Stimulated activated naive CD8-positive, alpha-beta T cell treated with anti-CD3 and anti-CD28 coated beads, Interleukin-15, Interleukin-2, amounts not matched to agents 100 U/mL and 50 U/mL, for 24 hours (primary cell): ENCODE results near the gene PLPP6.
"Not testable (repeated sequence)": the region's sequence is repeated elsewhere in the genome, so short reads cannot be mapped to it uniquely, and the experiment has no call there.

Source experiments
- ATAC-seq: fragments of 150-1000 bp; cut with Tn5 transposase; one replicate; pipeline ENCODE4 v1.10.0; 2021
- DNase-seq: peaks from one replicate; pipeline ENCODE4 v3.0.0; 2021

PLPP6 gene

DNA sequence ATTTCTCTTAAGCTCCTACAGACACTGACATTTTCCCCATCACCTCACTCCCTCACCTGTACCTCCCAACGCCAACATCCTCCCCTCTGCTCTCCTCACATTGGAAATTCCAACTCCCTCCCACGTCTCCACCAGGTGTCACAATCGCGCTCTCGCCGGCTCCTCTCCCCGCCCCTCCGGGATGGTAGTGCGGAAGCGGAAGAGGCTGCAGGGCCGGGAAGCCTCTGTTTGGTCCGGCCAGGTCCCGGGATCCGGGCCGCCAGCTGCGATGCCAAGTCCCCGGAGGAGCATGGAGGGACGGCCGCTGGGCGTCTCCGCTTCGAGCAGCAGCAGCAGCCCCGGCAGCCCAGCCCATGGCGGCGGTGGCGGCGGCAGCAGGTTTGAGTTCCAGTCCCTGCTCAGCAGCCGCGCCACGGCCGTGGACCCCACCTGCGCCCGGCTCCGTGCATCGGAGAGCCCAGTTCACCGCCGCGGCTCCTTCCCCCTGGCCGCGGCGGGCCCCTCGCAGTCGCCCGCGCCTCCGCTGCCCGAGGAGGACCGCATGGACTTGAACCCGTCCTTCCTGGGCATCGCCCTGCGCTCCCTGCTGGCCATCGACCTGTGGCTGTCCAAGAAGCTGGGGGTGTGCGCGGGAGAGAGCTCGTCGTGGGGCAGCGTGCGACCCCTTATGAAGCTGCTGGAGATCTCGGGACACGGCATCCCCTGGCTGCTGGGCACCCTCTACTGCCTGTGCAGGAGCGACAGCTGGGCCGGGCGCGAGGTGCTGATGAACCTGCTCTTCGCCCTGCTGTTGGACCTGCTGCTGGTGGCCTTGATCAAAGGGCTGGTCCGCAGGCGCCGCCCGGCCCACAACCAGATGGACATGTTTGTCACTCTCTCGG is at the start of gene PLPP6:
PLPP6 (plus strand) TSS at position 187 of the 881 bp plus-strand sequence; CDS start at position 269, 82 bp downstream.
- peak; percentile 84 for DNase-seq
- peak; percentile 83 for ATAC-seq

DNA sequence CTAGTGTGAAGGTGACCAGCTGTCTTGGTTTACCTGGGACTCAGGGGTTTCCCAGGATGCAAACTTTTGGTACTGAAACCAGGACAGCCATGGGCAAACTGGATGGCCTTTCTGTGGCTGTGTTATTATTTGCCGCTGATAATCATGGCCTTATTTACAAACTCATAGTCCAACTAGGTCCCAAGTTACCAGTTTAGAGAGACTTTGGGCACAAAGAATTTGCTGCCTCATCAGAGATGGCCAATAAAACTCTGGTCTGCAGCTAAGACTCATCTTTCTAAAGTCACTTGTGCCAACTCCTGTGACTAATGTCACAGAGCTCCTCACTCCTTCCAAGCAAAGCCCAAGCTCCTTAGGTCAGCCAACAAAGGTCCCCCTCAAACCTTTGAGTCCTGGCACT is 47.5 kb upstream of the PLPP6 start:
- ATAC-seq (no peak), DNase-seq (no peak)

DNA sequence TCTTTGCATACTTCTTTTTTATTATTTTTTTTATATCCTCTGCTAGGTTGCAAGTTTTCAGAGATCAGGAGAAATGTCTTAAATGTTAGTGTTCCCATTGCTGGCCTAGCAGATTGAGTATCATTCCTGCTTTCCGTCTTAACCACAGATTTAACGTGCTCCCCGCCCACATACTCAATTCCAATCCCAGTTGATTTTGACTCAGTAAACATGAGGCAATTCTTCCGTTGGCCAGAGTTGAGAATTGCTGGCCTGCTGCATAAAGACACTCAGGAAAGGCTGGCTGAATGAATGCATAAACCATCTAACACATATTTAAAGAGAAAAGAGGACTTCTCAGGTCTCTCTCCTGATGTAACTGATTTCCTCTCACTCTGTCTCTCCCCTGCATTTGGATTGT is 46.8 kb upstream of the PLPP6 start:
- ATAC-seq = no peak
- no peak for DNase-seq

DNA sequence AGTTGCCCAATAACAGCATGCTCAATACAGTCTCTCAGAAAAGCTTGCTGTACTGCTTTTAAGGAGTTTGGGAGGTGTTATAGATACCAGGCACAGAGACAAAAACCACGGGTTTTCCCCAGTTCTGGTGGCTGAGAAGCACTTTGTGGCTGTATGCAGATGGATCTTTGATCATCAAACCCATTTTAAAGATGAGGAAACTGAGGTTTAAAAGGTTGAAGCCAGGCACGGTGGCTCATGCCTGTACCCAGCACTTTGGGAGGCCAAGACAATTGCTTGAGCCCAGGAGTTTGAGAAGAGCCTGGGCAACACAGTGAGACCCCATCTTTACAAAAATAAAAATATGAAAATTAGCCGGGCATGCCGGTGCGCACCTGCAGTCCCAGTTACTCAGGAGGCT is 46.3 kb upstream of the PLPP6 start:
- no peak for ATAC-seq
- no peak for DNase-seq

DNA sequence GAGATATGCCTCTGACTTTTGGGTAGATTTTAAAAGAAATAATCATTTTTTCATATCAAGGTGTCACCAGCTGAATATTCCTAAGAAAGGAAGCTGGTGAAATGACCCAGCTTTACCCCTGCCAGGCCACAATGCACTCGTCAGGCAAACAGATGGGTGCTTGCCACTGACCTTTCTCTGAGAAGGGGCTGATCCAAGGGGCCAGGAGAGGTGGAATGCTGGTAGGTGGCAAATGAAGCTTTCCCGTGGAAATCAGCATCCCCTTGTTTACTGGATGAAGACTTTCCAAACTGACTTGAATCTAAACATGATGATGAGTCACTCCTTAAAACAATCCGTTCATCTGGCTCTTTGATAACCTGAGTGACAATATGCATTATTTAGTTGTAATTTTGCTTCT is 44.3 kb upstream of the PLPP6 start:
- DNase-seq (no peak), ATAC-seq (no peak)

DNA sequence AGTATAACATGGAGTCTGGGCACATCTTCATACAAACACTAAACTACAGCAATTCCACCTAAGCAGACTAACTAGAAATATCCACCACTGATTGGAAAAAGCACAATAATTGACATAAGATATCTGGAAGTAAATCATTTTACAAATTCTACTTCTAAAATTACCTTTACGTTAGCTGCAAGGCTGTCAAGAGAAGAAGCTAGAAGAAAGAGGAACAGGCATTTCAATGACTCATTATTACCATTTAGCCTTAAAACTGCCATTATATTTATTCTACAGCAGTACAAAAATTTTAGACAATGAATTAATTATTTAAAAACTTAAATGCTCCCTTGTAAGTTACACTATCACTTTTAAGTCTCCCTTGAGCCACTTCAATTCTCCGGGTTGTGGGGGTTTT is 43.4 kb upstream of the PLPP6 start:
- no peak for ATAC-seq

DNA sequence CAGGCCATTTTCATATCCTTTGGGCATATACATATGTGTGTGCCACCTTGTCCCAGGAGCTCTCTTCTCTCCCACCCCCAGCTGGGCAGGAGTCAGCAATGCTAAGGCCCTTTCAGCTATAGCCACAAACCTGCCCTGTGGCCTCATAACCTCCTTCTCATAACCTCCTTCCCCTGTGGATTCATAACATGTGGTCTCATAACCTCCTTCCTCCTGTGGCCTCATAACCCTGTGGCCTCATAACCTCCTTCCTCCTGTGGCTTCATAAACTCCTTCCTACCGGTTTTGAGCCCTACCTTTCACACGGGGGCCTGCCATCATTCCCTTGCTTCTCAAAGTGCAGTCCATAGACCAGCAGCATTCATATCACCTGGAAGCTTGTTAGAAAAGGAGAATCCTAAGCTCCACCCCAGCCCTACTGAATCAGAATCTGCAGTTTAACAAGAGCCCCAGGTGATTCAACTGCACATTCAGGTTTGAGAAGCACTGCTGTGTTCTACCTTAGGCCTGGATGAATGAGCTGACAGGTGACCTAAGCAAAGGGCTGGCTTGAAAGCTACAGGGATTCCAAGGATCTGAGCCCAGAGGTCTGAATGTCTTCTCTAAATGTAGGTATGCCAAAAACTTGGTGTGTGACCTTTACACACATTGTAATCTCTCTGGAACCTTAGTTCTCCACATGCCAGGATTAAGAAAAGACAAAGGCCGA is 41.9 kb upstream of the PLPP6 start:
- DNase-seq = no peak
- ATAC-seq = peak; percentile 57

More for the DNA sequence above, 43.4 kb upstream of the PLPP6 start:
- DNase-seq = no peak

DNA sequence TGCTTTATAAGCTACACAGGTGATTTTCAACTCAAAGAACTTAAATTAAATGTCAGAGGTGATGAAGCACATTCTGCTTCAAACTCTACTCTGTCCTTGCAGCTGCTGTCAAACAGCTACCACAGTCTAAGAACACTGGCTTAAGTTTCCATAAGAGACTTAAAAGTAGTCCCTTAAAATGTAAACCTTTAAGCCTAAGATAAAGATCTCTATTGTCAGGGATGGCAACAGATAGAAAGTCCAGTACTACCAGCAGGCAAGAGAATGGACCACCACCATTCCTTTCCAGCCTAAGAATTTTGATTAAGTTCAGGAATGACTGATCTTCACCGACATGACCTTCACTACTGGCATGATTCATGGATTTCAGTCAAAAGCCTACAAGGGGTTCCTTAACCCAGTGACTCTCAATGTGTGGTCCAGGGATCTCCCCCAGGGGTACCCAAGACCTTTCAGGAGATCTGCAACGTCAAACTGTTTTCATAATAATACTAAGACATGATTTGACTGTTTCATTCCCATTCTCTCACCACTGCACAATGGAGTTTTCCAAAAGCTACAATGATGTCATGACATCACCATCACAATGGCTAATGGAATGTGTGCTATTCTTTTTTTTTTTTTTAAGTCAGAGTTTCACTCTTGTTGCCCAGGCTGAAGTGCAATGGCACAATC is 41.1 kb upstream of the PLPP6 start:
- peak; percentile 83 for ATAC-seq
- DNase-seq = no peak

DNA sequence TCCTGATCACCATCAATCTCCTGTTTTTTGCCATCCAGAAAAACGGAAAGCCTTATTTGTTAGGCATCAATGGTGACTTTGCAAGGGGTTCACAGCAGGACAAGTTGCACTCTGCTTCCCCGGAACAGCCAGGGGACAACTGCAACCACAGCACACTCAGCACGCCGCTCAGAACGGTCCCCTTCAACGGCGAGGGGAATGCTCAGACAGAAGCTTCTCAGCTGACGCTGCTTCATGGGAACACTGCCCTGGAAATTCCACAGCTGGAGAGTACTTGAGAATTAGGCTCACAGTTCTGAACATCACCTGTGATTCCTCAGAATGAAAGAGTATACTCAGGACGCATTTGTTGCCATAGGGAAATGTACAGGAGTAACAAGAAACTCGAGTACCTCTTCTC is 40.1 kb upstream of the PLPP6 start:
- ATAC-seq = no peak
- DNase-seq = no peak

DNA sequence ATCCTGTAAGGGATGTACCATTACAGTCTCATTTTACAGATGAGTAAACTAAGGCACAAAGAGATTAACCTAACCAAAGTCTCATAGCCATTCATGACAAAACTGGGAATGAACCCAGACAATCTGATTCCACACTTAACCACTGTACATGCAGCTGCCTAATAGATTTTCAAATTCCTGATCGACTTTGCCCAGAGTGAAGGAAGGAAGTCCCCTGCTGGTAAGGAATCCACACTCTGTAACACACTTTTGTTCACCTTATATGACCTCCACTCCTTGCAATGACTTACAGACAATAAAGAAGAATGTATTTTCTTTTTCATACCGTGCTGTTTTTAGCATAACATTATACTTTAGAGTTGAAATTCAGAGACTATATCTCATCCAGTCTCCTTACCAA is 31.3 kb upstream of the PLPP6 start:
- no peak for ATAC-seq
- no peak for DNase-seq

DNA sequence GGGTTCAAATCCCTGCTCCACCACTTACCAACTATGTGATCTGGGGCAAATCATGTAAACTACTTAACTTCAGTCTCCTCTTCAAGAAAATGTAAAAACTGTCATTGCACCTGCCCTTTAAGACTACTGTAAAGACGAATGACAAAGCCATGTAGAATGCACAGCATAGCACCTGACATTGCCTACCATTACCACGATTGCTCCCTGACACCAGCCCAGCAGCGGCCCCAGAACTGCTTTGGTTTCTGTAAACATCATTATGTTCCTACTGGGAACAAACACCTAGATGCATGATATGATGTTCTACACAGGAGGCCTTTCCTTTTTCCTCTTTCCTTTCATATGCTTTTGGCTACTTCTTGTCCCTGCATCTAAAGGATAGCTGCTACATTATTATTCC is 23.1 kb upstream of the PLPP6 start:
- DNase-seq (no peak), ATAC-seq (no peak)

DNA sequence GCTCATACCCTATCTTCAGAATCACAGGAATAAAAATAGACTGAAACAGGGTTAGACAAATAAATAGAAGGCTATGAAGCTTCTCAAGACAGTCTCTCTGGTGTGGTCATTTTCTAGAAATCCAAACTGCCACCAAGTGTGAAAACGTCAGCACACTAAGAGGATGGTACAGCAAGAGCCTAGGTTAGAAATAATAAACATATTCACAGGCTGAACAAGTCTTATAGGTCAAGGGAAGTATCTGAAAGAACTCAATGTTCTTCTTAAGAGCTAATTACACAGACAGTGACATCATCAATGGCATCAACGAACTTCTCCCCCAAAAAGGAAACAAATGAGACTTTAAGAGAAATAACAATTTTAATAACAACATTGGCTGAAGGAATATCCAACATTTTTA is 22.7 kb upstream of the PLPP6 start:
- ATAC-seq (no peak), DNase-seq (no peak)

DNA sequence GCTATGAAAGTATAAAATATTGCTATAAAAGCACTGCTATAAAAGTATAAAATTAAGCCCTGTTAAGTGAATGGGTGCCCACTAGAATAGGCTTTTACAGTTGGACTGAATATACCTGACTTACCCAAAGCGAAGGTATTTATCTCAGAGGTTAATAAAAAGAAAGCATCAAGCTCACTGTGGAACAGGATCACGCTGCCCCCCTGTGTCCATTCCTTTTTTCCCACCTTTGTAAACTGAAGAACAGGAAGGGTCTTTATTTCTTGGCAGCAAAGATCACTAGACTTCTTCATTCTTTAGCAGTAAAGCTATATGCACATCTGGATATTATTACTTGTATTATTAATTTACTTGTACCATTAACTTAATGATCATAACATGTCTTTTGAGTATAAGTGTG is 22.1 kb upstream of the PLPP6 start:
- ATAC-seq (no peak), DNase-seq (peak; percentile 41)

DNA sequence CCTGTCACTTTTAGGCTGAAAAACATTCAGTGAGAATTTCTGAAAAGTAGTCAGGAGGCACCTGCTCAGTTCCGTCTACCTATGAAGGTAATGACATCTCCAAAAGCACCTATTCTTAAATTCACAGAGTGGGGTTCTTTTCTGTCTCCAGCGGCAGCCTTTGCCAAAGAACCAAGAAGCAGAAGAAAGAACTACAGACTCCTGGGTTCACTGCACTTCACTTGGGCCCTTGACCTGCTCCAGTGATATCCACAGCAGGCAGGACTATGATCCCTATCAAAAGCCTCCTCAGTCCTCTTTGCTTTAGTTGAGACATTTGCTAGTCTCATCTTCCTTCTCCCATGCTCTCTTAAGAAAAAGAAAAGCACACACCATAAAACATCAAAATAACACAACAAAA is 19.7 kb upstream of the PLPP6 start:
- ATAC-seq = no peak

DNA sequence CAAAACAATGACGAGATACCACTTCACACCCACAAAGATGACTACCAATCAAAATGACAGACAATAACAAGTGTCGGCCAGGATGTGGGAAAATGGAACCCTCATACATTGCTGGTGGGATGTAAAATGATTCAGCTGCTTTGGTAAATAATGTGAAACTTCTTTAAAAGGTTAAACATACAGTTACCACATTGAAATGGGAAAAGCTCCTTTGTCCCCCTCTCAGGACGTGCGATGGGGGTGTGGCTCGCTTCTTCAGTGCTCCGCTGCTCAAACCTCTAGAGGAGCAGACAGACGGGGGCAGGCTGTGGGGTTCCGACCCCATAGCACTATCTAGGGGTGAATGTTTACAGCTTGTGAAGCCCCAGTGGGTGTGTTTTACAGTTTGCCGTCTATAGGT is 8.0 kb upstream of the PLPP6 start:
- DNase-seq = no peak
- ATAC-seq = peak; percentile 36

More for the DNA sequence above, 19.7 kb upstream of the PLPP6 start:
- DNase-seq = no peak

DNA sequence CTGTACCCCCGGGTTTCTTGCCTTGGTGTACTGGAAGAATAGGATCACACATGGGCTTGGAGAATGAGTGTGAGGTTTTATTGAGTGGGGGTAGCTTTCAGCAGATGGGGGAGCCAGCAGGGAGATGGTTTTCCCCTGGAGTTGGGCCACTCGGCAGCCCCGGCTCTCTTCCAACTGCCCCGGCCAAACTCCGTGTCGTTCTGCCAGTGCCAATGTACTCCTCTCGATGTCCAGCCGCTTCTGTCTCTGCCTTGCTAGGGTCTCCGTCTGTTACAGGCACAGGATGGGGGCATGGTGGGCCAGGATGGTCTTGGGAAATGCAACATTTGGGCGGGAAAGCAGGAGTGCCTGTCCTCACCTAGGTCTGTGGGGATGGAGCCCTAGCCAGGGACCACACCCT is 7.6 kb upstream of the PLPP6 start:
- ATAC-seq (no peak), DNase-seq (no peak)

DNA sequence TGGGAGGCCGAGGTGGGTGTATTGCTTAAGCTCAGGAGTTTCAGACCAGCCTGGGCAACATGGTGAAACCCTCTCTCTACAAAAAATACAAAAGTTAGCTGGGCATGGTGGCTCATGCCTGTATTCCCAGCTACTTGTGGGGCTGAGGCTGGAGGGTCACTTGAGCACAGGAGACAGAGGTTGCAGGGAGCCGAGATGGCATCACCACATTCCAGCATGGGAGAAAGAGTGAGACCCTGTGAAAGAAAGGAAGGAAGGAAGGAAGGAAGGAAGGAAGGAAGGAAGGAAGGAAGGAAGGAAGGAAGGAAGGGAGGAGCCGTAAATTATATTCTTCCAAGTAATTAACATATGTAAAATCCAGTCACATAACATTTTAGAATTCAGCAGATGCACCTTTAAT is 5.9 kb upstream of the PLPP6 start:
- not testable (repeated sequence) for DNase-seq, ATAC-seq

DNA sequence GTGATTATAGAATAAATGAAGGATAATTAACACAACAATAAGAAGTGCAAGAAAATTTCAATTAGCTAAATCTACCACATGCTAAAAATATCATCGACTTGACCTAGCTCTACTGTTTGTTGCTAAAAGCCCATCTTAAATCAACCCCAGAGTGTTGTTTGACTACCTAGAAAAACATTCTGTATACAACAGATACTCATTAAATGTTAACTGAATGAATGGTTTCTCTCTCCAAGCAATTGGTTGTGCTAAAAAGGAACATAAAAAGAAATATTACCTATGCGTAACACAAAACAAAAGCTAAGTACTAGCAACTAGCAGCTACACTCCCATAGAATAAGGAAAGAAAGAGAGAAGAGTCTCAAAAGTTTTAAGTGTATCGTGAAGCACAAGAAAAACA is 5.5 kb upstream of the PLPP6 start:
- ATAC-seq = no peak
- DNase-seq = no peak

DNA sequence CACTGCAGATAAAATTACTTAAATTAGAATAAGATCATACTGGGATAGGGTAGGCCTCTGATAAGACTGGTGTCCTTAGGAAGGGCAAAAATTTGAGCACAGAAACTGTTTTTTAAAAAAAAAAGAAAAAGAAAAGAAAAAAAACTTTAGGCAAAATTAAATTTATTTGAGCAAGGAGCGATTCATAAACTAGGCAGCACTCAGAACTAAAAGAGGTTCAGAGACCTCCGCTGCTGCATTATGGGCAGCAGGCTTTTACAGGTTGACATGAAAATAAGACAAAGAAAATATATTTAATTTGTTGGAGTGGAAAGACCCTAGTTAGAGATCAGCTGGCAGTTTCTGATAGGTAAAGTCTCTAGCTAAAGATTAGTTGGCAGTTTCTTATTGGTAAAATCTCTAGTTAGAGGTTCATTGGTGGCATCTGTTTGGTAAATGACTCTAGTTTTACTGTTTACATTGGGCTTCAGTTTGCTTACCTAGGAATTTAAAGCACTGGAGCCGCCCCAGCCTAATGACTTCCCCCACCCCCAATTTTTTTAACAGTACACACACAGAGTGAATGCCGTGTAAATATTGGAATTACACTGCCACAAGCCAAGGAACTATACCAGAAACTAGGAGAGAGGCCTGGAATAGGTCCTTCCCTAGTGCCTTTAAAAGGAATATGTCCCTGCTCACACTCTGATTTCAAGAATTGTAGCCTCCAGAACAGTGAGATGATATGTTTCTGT is 4.5 kb upstream of the PLPP6 start:
- ATAC-seq = no peak

DNA sequence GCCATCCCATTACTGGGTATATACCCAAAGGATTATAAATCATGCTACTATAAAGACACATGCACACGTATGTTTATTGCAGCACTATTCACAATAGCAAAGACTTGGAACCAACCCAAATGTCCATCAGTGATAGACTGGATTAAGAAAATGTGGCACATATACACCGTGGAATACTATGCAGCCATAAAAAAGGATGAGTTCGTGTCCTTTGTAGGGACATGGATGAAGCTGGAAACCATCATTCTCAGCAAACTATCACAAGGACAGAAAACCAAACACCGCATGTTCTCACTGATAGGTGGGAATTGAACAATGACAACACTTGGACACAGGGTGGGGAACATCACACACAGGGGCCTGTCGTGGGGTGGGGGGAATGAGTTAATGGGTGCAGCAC is 1.4 kb upstream of the PLPP6 start:
- ATAC-seq, DNase-seq: not testable (repeated sequence)

More for the DNA sequence above, 4.5 kb upstream of the PLPP6 start:
- no peak for DNase-seq

DNA sequence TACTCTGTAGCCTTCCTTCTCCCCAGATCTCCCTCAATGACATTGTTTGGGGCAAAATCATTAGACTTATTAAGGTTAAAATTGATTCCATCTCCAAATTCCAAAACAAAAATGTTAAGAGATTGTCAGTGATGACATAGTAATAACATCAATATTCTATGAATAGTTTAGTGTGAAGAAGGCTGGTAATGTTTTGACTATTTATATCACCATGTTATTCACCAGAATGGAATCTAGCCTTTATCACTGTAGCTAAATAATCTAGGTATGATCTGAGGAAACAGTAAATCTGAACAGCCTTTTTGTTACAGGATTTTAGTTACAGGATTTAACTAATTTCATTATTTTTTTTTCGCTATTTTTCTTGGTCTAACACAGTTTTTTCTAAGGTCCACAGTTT is 929 bp upstream of the PLPP6 start:
- DNase-seq (no peak), ATAC-seq (no peak)

DNA sequence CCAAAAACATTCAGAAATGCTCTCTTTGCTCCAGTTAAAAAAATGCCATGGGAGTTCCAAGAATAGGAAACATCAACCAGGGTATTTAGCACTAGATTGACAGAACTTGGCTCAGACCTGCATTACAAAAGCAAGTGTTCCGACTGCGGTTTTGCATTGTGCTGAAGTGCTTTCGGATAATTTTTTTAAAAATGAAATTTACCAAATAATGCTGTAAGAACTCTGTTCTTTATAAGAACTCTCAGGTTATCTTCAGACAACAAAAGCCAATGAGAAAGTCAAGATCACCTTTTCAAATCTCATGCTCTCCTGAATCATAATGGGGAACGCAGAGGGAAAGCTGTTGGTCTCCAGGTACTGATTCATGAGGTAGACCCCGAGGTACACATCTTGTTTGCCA is 483 bp upstream of the PLPP6 start:
- DNase-seq = no peak
- ATAC-seq = no peak
